ENCODE data around the gene TMEM187.

The TMEM187 gene

GRCh38 chrX:153957224-153957623 is 15.3 kb upstream of the TMEM187 start:
- H3K36me3 Mint-ChIP-seq = peaks cover 78% of the 10 kb centered on the region
- H3K9me3 Mint-ChIP-seq = no peaks in the 10 kb centered on the region
- H3K4me1 Mint-ChIP-seq = no peaks in the 10 kb centered on the region
- H3K4me3 Mint-ChIP-seq = no peak overlapping the region
- DNase-seq (ENCODE audit: low spot score in 2 of 2) = no peak
- no peak overlapping the region for H3K27ac Mint-ChIP-seq
- no peak for ATAC-seq

- no peak overlapping the region for H3K4me3 Mint-ChIP-seq
- no peak for ATAC-seq
- no peak overlapping the region for H3K27ac Mint-ChIP-seq
- H3K4me1 Mint-ChIP-seq = no peaks in the 10 kb centered on the region
- no peak for DNase-seq (ENCODE audit: low spot score in 2 of 2)
- H3K36me3 Mint-ChIP-seq = peaks cover 78% of the 10 kb centered on the region
- H3K9me3 Mint-ChIP-seq = no peaks in the 10 kb centered on the region
These were observed 13.9 kb upstream of the TMEM187 start for GRCh38 chrX:153958605-153959004.

- Mint-ChIP-seq H3K27ac (no peak overlapping the region), H3K9me3 (no peaks in the 10 kb centered on the region), H3K36me3 (peaks cover 80% of the 10 kb centered on the region), H3K4me1 (no peaks in the 10 kb centered on the region), H3K4me3 (no peak overlapping the region)
- ATAC-seq (no peak), DNase-seq (ENCODE audit: low spot score in 2 of 2) (no peak)
These were observed 12.9 kb upstream of the TMEM187 start for GRCh38 chrX:153959649-153960048.

GRCh38 chrX:153960077-153960476 is 12.5 kb upstream of the TMEM187 start:
- ATAC-seq (no peak), DNase-seq (ENCODE audit: low spot score in 2 of 2) (no peak)
- Mint-ChIP-seq H3K9me3 (no peaks in the 10 kb centered on the region), H3K36me3 (peaks cover 82% of the 10 kb centered on the region), H3K4me1 (peaks cover under 1% of the 10 kb centered on the region), H3K4me3 (no peak overlapping the region), H3K27ac (no peak overlapping the region)

- H3K9me3 Mint-ChIP-seq = no peaks in the 10 kb centered on the region
- no peak overlapping the region for H3K27ac Mint-ChIP-seq
- no peak overlapping the region for H3K4me3 Mint-ChIP-seq
- peaks cover 82% of the 10 kb centered on the region for H3K36me3 Mint-ChIP-seq
- ATAC-seq = no peak
- no peak for DNase-seq (ENCODE audit: low spot score in 2 of 2)
- H3K4me1 Mint-ChIP-seq = peaks cover 7% of the 10 kb centered on the region
These were observed 11.8 kb upstream of the TMEM187 start for GRCh38 chrX:153960786-153961185.

GRCh38 chrX:153961292-153961691 is 11.3 kb upstream of the TMEM187 start:
- Mint-ChIP-seq H3K9me3 (no peaks in the 10 kb centered on the region), H3K36me3 (peaks cover 80% of the 10 kb centered on the region), H3K4me3 (no peak overlapping the region), H3K4me1 (peaks cover 12% of the 10 kb centered on the region), H3K27ac (no peak overlapping the region)
- no peak for ATAC-seq
- no peak for DNase-seq (ENCODE audit: low spot score in 2 of 2)

GRCh38 chrX:153963546-153963945 is 9.0 kb upstream of the TMEM187 start:
- H3K36me3 Mint-ChIP-seq = peaks cover 97% of the 10 kb centered on the region
- no peak overlapping the region for H3K4me3 Mint-ChIP-seq
- DNase-seq (ENCODE audit: low spot score in 2 of 2) (no peak), ATAC-seq (no peak)
- H3K27ac Mint-ChIP-seq = no peak overlapping the region
- peaks cover 34% of the 10 kb centered on the region for H3K4me1 Mint-ChIP-seq
- no peaks in the 10 kb centered on the region for H3K9me3 Mint-ChIP-seq

GRCh38 chrX:153964105-153964504 is 8.4 kb upstream of the TMEM187 start:
- Mint-ChIP-seq H3K27ac (no peak overlapping the region), H3K36me3 (peaks cover 99% of the 10 kb centered on the region), H3K4me1 (peaks cover 34% of the 10 kb centered on the region), H3K9me3 (no peaks in the 10 kb centered on the region), H3K4me3 (no peak overlapping the region)
- DNase-seq (ENCODE audit: low spot score in 2 of 2) = no peak
- no peak for ATAC-seq

GRCh38 chrX:153965406-153965805 is 7.1 kb upstream of the TMEM187 start:
- peaks cover 99% of the 10 kb centered on the region for H3K36me3 Mint-ChIP-seq
- H3K4me3 Mint-ChIP-seq = peak overlapping the region; percentile 97
- ATAC-seq = no peak
- no peak for DNase-seq (ENCODE audit: low spot score in 2 of 2)
- peaks cover 34% of the 10 kb centered on the region for H3K4me1 Mint-ChIP-seq
- peak overlapping the region; percentile 68 for H3K27ac Mint-ChIP-seq
- H3K9me3 Mint-ChIP-seq = no peaks in the 10 kb centered on the region

- Mint-ChIP-seq H3K4me1 (peaks cover 34% of the 10 kb centered on the region), H3K9me3 (no peaks in the 10 kb centered on the region), H3K4me3 (peak overlapping the region; percentile 97), H3K27ac (peak overlapping the region; percentile 97), H3K36me3 (peaks cover 99% of the 10 kb centered on the region)
- no peak for ATAC-seq
- DNase-seq (ENCODE audit: low spot score in 2 of 2) = no peak
These were observed 6.3 kb upstream of the TMEM187 start for GRCh38 chrX:153966283-153966688.

GRCh38 chrX:153966841-153967535 is 5.6 kb upstream of the TMEM187 start:
- peak overlapping the region; percentile 97 for H3K4me3 Mint-ChIP-seq
- H3K9me3 Mint-ChIP-seq = no peaks in the 10 kb centered on the region
- ATAC-seq (peak; percentile 59), DNase-seq (ENCODE audit: low spot score in 2 of 2) (no peak)
- peaks cover 99% of the 10 kb centered on the region for H3K36me3 Mint-ChIP-seq
- peaks cover 34% of the 10 kb centered on the region for H3K4me1 Mint-ChIP-seq
- H3K27ac Mint-ChIP-seq = peak overlapping the region; percentile 97

GRCh38 chrX:153967536-153968224 is 4.9 kb upstream of the TMEM187 start:
- H3K27ac Mint-ChIP-seq = peak overlapping the region; percentile 97
- ATAC-seq = peak; percentile 2
- H3K4me1 Mint-ChIP-seq = peaks cover 34% of the 10 kb centered on the region
- no peak for DNase-seq (ENCODE audit: low spot score in 2 of 2)
- peak overlapping the region; percentile 97 for H3K4me3 Mint-ChIP-seq
- peaks cover 95% of the 10 kb centered on the region for H3K36me3 Mint-ChIP-seq
- no peaks in the 10 kb centered on the region for H3K9me3 Mint-ChIP-seq

GRCh38 chrX:153968255-153968654 is 4.3 kb upstream of the TMEM187 start:
- Mint-ChIP-seq H3K4me1 (peaks cover 34% of the 10 kb centered on the region), H3K36me3 (peaks cover 92% of the 10 kb centered on the region)

GRCh38 chrX:153968754-153969124 is 3.8 kb upstream of the TMEM187 start:
- Mint-ChIP-seq H3K4me1 (peaks cover 34% of the 10 kb centered on the region), H3K36me3 (peaks cover 90% of the 10 kb centered on the region), H3K4me3 (peak overlapping the region; percentile 97), H3K9me3 (no peaks in the 10 kb centered on the region), H3K27ac (peak overlapping the region; percentile 89)
- no peak for DNase-seq (ENCODE audit: low spot score in 2 of 2)
- no peak for ATAC-seq

More at GRCh38 chrX:153968255-153968654, 4.3 kb upstream of the TMEM187 start:
- peak overlapping the region; percentile 97 for H3K27ac Mint-ChIP-seq
- ATAC-seq (no peak), DNase-seq (ENCODE audit: low spot score in 2 of 2) (no peak)
- H3K9me3 Mint-ChIP-seq = no peaks in the 10 kb centered on the region
- H3K4me3 Mint-ChIP-seq = peak overlapping the region; percentile 97

- peaks cover 39% of the 10 kb centered on the region for H3K4me1 Mint-ChIP-seq
- no peaks in the 10 kb centered on the region for H3K9me3 Mint-ChIP-seq
- DNase-seq (ENCODE audit: low spot score in 2 of 2) = no peak
These were observed 3.2 kb upstream of the TMEM187 start for GRCh38 chrX:153969125-153969903.

More at GRCh38 chrX:153969125-153969903, 3.2 kb upstream of the TMEM187 start:
- no peak for ATAC-seq
- Mint-ChIP-seq H3K36me3 (peaks cover 84% of the 10 kb centered on the region), H3K27ac (peak overlapping the region; percentile 89), H3K4me3 (peak overlapping the region; percentile 97)

Measured in stimulated activated effector memory CD8-positive, alpha-beta T cell treated with anti-CD3 and anti-CD28 coated beads, Interleukin-12 subunit alpha, Interleukin-12 subunit beta, amount 100 ng/mL, for 72 hours (primary cell).